HEK293T (cell line): ENCODE measurements around the gene CD83.

Source experiments
- BHLHE40 ChIP-seq: fragments of 450-650 bp; IDR thresholded peaks from 2 replicates; pipeline ENCODE4 v1.6.1; 2016; ENCODE audit warnings: mild to moderate bottlenecking, moderate library complexity, borderline replicate concordance
- CTBP1 ChIP-seq: fragments of 450-650 bp; IDR thresholded peaks from 2 replicates; pipeline ENCODE4 v1.6.1; 2016; ENCODE audit warnings: borderline replicate concordance
- SUZ12 ChIP-seq: fragments of 450-650 bp; IDR thresholded peaks from 2 replicates; pipeline ENCODE4 v1.6.1; 2016; ENCODE audit warnings: mild to moderate bottlenecking
- ZNF384 ChIP-seq: fragments of 450-650 bp; IDR thresholded peaks from 2 replicates; pipeline ENCODE4 v1.6.1; 2016

- TF ChIP-seq CTBP1 (no peak), ZNF384 (no peak), SUZ12 (no peak), BHLHE40 (no peak)
Measured at GRCh38 chr6:14092838-14093789, 24.5 kb upstream of the CD83 start.
